Right lobe of liver (tissue), 4 donors: ENCODE data around the gene DCST1.

Experiments
- CTCF ChIP-seq, 4 donors: fragments of 200-600 bp in 3 of 4; fragments of 450-650 bp in 1 of 4; IDR thresholded peaks; one replicate each; pipeline versions ENCODE4 v1.5.1 to v1.8.0; 2016 to 2022; ENCODE audit warnings: antibody characterized with exemption in 4 of 4, mild to moderate bottlenecking in 2 of 4
- POLR2A ChIP-seq: fragments of 450-650 bp; IDR thresholded peaks from one replicate; pipeline ENCODE4 v1.6.1; 2017; ENCODE audit warnings: antibody characterized with exemption, mild to moderate bottlenecking
- donor health status: DM: no; HTN: no; CAD: no.
- donor health status: DM: no; HTN: no; CAD: no.
- donor health status: DM: no; HTN: yes; CAD: no.

DNA sequence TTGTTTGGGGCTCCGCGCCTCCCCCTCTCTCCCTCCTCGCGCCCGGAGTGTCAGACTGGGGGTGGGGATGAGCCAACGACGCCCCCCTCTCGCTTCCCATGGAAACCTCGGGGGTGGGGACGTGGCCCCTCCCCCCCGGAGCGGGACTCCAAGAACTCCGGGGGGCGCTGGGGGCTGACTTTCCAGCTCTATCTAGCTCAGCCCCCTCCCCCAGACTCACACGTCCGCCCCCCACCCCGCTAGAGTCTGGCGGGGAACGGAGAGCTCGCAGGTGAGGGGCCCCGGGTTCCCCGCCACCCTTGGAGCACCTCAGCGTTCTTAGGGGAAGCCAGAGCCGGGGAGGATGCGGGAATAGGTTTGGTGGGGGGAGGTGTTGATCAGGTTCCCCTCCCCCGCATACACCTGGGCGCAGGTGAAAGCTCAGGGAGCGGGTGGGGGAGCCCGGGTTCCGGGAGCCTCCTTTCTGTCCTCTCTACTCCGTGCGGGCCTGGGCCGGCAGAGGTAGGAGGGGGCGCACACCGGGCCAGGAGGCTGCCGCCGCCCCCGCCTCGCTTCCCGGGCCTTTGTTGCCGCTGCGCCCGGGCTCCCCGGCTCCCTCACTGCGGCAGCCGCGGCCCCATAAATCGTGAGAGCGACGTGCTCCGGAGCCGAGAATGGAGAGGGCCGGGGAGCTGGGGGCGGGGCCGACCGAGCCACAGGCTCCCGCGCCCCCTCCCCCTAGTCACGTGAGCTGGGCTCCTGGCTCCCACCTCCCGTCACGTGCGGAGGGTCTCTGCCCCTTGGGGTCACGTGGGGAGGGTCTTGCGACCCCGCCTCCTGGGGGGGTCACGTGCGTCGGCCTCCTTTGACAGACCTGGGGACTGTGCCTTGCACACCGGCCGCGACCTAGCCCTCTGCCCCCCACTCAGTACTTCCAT lies 46.9 kb downstream of the DCST1 start:
- TF ChIP-seq CTCF (IDR thresholded peaks at IDR 0.05), result no peak
- TF ChIP-seq POLR2A, result no peak
